ENCODE results near the gene AP2B1. TPM values are rescaled to one million over a fixed set of nuclear protein-coding genes. Genes with fewer than 3 reads are reported as not detected.
A peak's percentile ranks its signal among the peaks of the same experiment; 100 is the strongest.

The AP2B1 gene
- total RNA-seq, 1 experiment from 2014 or later = 195 TPM

DNA sequence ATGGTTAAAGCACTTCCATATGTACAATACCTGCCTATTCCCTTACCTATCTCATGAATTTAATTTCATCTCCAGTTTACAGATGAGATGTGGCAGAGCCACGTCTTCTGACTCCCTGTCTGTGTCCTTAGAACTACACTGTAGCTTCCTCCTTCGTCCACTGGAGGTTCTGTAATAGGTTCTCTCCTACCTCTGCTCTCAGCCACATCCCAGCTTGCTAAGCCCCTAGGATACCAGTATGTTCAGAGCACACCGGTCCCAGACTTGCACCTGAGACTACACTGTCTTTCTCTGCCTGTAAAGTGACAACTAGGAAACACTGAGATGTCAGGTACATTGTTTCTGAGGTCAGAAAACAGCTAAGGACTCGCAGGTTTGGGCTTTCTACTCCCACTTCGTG, 140.5 kb downstream of the AP2B1 start:
- Mint-ChIP-seq H3K4me1 (peaks cover 49% of the 10 kb centered on the region), H3K36me3 (peaks cover 26% of the 10 kb centered on the region), H3K27me3 (ENCODE audit: low read depth) (peaks cover 16% of the 10 kb centered on the region), H3K9me3 (no peaks in the 10 kb centered on the region), H3K4me3 (no peak overlapping the region), H3K27ac (peak overlapping the region; percentile 5; the same call in 1 of the 2 replicates)
- CTCF ChIA-PET = interaction anchor here (0.8 to 8.1 kb wide), 8 partner anchors 17 to 131 kb away, joined by 3 to 85 read pairs (median 4); no protein-coding TSS in a partner anchor
- POLR2A ChIA-PET = interaction anchor here (0.5 kb wide), 1 partner anchor 160 kb away, joined by 4 read pairs; no protein-coding TSS in a partner anchor
- ATAC-seq = no peak
- DNase-seq (ENCODE audit: low spot score) = no peak
- no peak for TF ChIP-seq TEAD4 (CRISPR knock-in tag; IDR thresholded peaks at IDR 0.05)
- no peak for TF ChIP-seq ATF6 (CRISPR knock-in tag; IDR thresholded peaks at IDR 0.05)
- TF ChIP-seq, protein P1, sequence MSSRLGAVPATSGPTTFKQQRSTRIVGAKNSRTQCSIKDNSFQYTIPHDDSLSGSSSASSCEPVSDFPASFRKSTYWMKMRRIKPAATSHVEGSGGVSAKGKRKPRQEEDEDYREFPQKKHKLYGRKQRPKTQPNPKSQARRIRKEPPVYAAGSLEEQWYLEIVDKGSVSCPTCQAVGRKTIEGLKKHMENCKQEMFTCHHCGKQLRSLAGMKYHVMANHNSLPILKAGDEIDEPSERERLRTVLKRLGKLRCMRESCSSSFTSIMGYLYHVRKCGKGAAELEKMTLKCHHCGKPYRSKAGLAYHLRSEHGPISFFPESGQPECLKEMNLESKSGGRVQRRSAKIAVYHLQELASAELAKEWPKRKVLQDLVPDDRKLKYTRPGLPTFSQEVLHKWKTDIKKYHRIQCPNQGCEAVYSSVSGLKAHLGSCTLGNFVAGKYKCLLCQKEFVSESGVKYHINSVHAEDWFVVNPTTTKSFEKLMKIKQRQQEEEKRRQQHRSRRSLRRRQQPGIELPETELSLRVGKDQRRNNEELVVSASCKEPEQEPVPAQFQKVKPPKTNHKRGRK (CRISPR knock-in tag; IDR thresholded peaks at IDR 0.05; ENCODE audit: borderline replicate concordance) = no peak
- TF ChIP-seq ZSCAN18 (CRISPR knock-in tag; IDR thresholded peaks at IDR 0.05) = no peak
- TF ChIP-seq, protein P2, sequence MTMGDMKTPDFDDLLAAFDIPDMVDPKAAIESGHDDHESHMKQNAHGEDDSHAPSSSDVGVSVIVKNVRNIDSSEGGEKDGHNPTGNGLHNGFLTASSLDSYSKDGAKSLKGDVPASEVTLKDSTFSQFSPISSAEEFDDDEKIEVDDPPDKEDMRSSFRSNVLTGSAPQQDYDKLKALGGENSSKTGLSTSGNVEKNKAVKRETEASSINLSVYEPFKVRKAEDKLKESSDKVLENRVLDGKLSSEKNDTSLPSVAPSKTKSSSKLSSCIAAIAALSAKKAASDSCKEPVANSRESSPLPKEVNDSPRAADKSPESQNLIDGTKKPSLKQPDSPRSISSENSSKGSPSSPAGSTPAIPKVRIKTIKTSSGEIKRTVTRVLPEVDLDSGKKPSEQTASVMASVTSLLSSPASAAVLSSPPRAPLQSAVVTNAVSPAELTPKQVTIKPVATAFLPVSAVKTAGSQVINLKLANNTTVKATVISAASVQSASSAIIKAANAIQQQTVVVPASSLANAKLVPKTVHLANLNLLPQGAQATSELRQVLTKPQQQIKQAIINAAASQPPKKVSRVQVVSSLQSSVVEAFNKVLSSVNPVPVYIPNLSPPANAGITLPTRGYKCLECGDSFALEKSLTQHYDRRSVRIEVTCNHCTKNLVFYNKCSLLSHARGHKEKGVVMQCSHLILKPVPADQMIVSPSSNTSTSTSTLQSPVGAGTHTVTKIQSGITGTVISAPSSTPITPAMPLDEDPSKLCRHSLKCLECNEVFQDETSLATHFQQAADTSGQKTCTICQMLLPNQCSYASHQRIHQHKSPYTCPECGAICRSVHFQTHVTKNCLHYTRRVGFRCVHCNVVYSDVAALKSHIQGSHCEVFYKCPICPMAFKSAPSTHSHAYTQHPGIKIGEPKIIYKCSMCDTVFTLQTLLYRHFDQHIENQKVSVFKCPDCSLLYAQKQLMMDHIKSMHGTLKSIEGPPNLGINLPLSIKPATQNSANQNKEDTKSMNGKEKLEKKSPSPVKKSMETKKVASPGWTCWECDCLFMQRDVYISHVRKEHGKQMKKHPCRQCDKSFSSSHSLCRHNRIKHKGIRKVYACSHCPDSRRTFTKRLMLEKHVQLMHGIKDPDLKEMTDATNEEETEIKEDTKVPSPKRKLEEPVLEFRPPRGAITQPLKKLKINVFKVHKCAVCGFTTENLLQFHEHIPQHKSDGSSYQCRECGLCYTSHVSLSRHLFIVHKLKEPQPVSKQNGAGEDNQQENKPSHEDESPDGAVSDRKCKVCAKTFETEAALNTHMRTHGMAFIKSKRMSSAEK (CRISPR knock-in tag; IDR thresholded peaks at IDR 0.05; ENCODE audit: borderline replicate concordance) = no peak
- no peak for TF ChIP-seq ZNF317 (CRISPR knock-in tag; IDR thresholded peaks at IDR 0.05; ENCODE audit: borderline replicate concordance, low read depth)
- TF ChIP-seq IRF2 (CRISPR knock-in tag; IDR thresholded peaks at IDR 0.05; ENCODE audit: borderline replicate concordance, low read depth) = no peak

- CTCF ChIA-PET = interaction anchor here (0.8 to 8.1 kb wide), 5 partner anchors 19 to 132 kb away, joined by 3 to 85 read pairs (median 3); no protein-coding TSS in a partner anchor
- no peak overlapping the region for H3K4me3 Mint-ChIP-seq
These were observed 141.4 kb downstream of the AP2B1 start for GRCh38 chr17:35728551-35728950.

More at GRCh38 chr17:35728551-35728950, 141.4 kb downstream of the AP2B1 start:
- no peak for ATAC-seq
- Mint-ChIP-seq H3K27ac (no peak overlapping the region), H3K9me3 (no peaks in the 10 kb centered on the region), H3K36me3 (peaks cover 24% of the 10 kb centered on the region), H3K27me3 (ENCODE audit: low read depth) (peaks cover 16% of the 10 kb centered on the region), H3K4me1 (peaks cover 51% of the 10 kb centered on the region)
- POLR2A ChIA-PET = no interaction called here
- no peak for TF ChIP-seq ZNF138 (CRISPR knock-in tag; conservative IDR thresholded peaks at IDR 0.05)
- TF ChIP-seq TP53 (CRISPR knock-in tag; IDR thresholded peaks at IDR 0.05) = no peak
- no peak for TF ChIP-seq SMAD3 (CRISPR knock-in tag; IDR thresholded peaks at IDR 0.05; ENCODE audit: borderline replicate concordance)
- TF ChIP-seq ATF1 (CRISPR knock-in tag; IDR thresholded peaks at IDR 0.05) = no peak
- TF ChIP-seq, protein P2 (CRISPR knock-in tag; IDR thresholded peaks at IDR 0.05; ENCODE audit: borderline replicate concordance) = no peak
- TF ChIP-seq ZNF423 (CRISPR knock-in tag; IDR thresholded peaks at IDR 0.05) = no peak
- TF ChIP-seq FOXK1 (CRISPR knock-in tag; IDR thresholded peaks at IDR 0.05) = no peak
- no peak for TF ChIP-seq USF2 (CRISPR knock-in tag; IDR thresholded peaks at IDR 0.05)
- no peak for TF ChIP-seq NFE2L1 (CRISPR knock-in tag; IDR thresholded peaks at IDR 0.05)
- TF ChIP-seq ZMAT4 (CRISPR knock-in tag; IDR thresholded peaks at IDR 0.05) = no peak
- TF ChIP-seq SOX15 (CRISPR knock-in tag; IDR thresholded peaks at IDR 0.05) = no peak
- TF ChIP-seq ZNF317 (CRISPR knock-in tag; IDR thresholded peaks at IDR 0.05; ENCODE audit: borderline replicate concordance, low read depth) = no peak
- no peak for TF ChIP-seq CREB1 (CRISPR knock-in tag; IDR thresholded peaks at IDR 0.05)
- no peak for DNase-seq (ENCODE audit: low spot score)
